ENCODE measurements around the gene GJA10. TPM values are rescaled to one million over a fixed set of nuclear protein-coding genes. Genes with fewer than 3 reads are reported as not detected.

Gene GJA10
- total and polyA plus RNA-seq, 2 experiments from 2014 or later, result not detected

DNA sequence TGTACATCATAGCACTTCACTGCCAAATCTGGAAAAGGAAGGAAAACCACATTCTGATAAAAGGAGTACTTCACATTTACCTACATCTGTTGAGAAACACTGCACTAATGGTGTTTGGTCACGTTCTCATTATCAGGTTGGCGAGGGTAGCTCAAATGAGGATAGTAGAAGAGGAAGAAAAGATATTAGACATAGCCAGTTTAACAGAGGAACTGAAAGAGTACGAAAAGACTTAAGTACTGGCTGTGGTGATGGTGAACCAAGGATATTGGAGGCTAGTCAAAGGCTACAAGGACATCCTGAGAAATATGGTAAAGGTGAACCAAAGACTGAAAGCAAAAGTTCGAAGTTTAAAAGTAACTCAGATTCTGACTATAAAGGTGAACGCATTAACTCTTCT lies 32.0 kb upstream of the GJA10 start:
- H3K9ac ChIP-seq, result no peak overlapping the region
- H3K9me2 ChIP-seq (ENCODE audit: insufficient read depth), result 0 out of 2 replicates have a peak, but pooled peaks cover 4% of the 10 kb centered on the region
- H3K4me1 ChIP-seq (ENCODE audit: insufficient read depth), result no peaks in the 10 kb centered on the region
- TF ChIP-seq EZH2 (IDR thresholded peaks at IDR 0.05; ENCODE audit: insufficient read depth, poor library complexity, severe bottlenecking) (no peak), EZH2phosphoT487 (IDR thresholded peaks at IDR 0.05; ENCODE audit: insufficient read depth, low read depth) (no peak)
- H2AFZ ChIP-seq, result no peak overlapping the region
- peaks cover 51% of the 10 kb centered on the region for H3K36me3 ChIP-seq (ENCODE audit: low read depth)
- H3F3A ChIP-seq (ENCODE audit: insufficient read depth), result no peaks in the 10 kb centered on the region
- in situ Hi-C loops (cut with MboI), result no loop called here
- H3K9me3 ChIP-seq (ENCODE audit: low read depth), result no peaks in the 10 kb centered on the region
- no peak overlapping the region for H3K4me3 ChIP-seq
- no peaks in the 10 kb centered on the region for H3K27me3 ChIP-seq (replicated peaks; ENCODE audit: insufficient read depth)
- WGBS, 2 experiments (ENCODE audit: low coverage in 1 of 2, low lambda C conversion rate in 2 of 2, missing lambda C conversion rate in 2 of 2), result 99 to 100% methylated on average over 5 of the region's 5 CpGs
- no peak for DNase-seq
- no peaks in the 10 kb centered on the region for H3K79me2 ChIP-seq (ENCODE audit: insufficient read depth)
- no peak overlapping the region for H3K4me2 ChIP-seq (ENCODE audit: unreplicated experiment)
- no peaks in the 10 kb centered on the region for H4K20me1 ChIP-seq (ENCODE audit: insufficient read depth)
- no peak overlapping the region for H3K27ac ChIP-seq

DNA sequence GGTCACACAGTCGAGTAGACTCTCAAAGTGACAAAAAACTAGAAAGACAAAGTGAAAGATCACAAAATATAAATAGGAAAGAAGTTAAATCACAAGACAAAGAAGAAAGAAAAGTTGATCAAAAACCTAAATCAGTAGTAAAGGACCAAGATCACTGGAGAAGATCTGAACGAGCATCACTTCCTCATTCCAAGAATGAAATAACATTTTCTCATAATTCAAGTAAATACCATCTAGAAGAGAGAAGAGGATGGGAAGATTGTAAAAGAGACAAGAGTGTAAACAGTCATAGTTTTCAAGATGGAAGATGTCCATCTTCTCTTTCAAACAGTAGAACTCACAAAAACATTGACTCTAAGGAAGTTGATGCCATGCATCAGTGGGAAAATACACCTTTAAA lies 31.6 kb upstream of the GJA10 start:
- Histone ChIP-seq H3K9me3 (ENCODE audit: low read depth) (no peaks in the 10 kb centered on the region), H4K20me1 (ENCODE audit: insufficient read depth) (no peaks in the 10 kb centered on the region), H3K9ac (no peak overlapping the region), H3K4me3 (no peak overlapping the region), H3K4me2 (ENCODE audit: unreplicated experiment) (no peak overlapping the region), H2AFZ (no peak overlapping the region), H3K79me2 (ENCODE audit: insufficient read depth) (no peaks in the 10 kb centered on the region), H3K4me1 (ENCODE audit: insufficient read depth) (no peaks in the 10 kb centered on the region), H3K27me3 (replicated peaks; ENCODE audit: insufficient read depth) (no peaks in the 10 kb centered on the region), H3K36me3 (ENCODE audit: low read depth) (peaks cover 51% of the 10 kb centered on the region), H3K27ac (no peak overlapping the region), H3F3A (ENCODE audit: insufficient read depth) (no peaks in the 10 kb centered on the region), H3K9me2 (ENCODE audit: insufficient read depth) (0 out of 2 replicates have a peak, but pooled peaks cover 4% of the 10 kb centered on the region)
- no peak for DNase-seq
- in situ Hi-C loops (cut with MboI), result no loop called here
- 97 to 98% methylated on average over 2 of the region's 2 CpGs for WGBS, 2 experiments (ENCODE audit: low coverage in 1 of 2, low lambda C conversion rate in 2 of 2, missing lambda C conversion rate in 2 of 2)
- no peak for TF ChIP-seq EZH2phosphoT487 (IDR thresholded peaks at IDR 0.05; ENCODE audit: insufficient read depth, low read depth)
- TF ChIP-seq EZH2 (IDR thresholded peaks at IDR 0.05; ENCODE audit: insufficient read depth, poor library complexity, severe bottlenecking), result no peak

DNA sequence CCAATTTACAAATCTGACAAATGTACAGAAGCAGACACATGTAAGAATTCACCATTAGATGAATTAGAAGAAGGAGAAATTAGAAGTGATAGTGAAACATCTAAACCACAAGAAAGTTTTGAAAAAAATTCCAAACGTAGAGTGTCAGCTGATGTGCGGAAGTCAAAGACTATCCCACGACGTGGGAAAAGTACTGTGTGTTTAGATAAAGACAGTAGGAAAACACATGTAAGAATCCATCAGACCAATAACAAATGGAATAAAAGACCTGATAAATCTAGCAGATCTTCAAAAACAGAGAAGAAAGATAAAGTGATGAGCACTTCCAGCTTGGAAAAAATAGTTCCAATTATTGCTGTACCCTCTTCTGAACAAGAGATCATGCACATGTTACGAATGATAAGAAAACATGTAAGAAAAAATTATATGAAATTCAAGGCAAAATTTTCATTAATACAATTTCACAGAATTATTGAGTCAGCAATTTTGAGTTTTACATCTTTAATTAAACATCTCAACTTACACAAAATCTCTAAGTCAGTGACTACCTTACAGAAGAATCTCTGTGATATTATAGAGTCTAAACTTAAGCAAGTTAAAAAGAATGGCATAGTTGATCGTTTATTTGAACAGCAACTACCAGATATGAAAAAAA lies 28.1 kb upstream of the GJA10 start:
- in situ Hi-C loops (cut with MboI), result no loop called here
- Histone ChIP-seq H2AFZ (no peak overlapping the region), H3K4me1 (ENCODE audit: insufficient read depth) (no peaks in the 10 kb centered on the region), H3K27ac (no peak overlapping the region), H3K27me3 (replicated peaks; ENCODE audit: insufficient read depth) (no peaks in the 10 kb centered on the region), H3K9ac (no peak overlapping the region), H3F3A (ENCODE audit: insufficient read depth) (no peaks in the 10 kb centered on the region), H3K9me2 (ENCODE audit: insufficient read depth) (0 out of 2 replicates have a peak, but pooled peaks cover 4% of the 10 kb centered on the region), H3K79me2 (ENCODE audit: insufficient read depth) (no peaks in the 10 kb centered on the region), H3K9me3 (ENCODE audit: low read depth) (no peaks in the 10 kb centered on the region), H3K4me2 (ENCODE audit: unreplicated experiment) (no peak overlapping the region), H3K36me3 (ENCODE audit: low read depth) (peaks cover 39% of the 10 kb centered on the region), H3K4me3 (no peak overlapping the region), H4K20me1 (ENCODE audit: insufficient read depth) (no peaks in the 10 kb centered on the region)
- 97 to 100% methylated on average over 6 of the region's 6 CpGs for WGBS, 2 experiments (ENCODE audit: low coverage in 1 of 2, low lambda C conversion rate in 2 of 2, missing lambda C conversion rate in 2 of 2)
- no peak for DNase-seq
- TF ChIP-seq EZH2 (IDR thresholded peaks at IDR 0.05; ENCODE audit: insufficient read depth, poor library complexity, severe bottlenecking) (no peak), EZH2phosphoT487 (IDR thresholded peaks at IDR 0.05; ENCODE audit: insufficient read depth, low read depth) (no peak)

DNA sequence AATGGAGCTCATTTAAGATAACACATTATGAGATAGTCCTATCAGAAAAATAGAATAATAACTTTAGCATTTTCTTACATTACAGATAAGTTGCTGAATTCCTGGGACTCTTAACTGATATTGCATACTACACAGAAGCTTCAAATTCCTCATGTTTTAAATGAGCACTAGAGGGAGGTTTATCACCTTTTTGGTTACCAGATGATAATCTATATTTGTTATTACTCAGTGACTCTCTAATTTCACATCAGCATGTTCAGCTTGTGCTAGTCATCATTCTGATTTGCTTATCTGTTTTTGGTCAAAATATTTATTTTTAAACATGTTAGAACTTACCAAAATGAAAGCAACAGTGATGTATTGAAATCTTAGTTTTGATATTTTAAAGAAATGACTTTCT lies 20.5 kb upstream of the GJA10 start:
- H3F3A ChIP-seq (ENCODE audit: insufficient read depth), result 0 out of 2 replicates have a peak, but pooled peaks cover 3% of the 10 kb centered on the region
- H3K9me2 ChIP-seq (ENCODE audit: insufficient read depth), result no peaks in the 10 kb centered on the region
- peaks cover 3% of the 10 kb centered on the region; the same call in 1 of the 2 replicates for H3K36me3 ChIP-seq (ENCODE audit: low read depth)
- in situ Hi-C loops (cut with MboI), result no loop called here
- no peaks in the 10 kb centered on the region for H3K9me3 ChIP-seq (ENCODE audit: low read depth)
- TF ChIP-seq EZH2phosphoT487 (IDR thresholded peaks at IDR 0.05; ENCODE audit: insufficient read depth, low read depth) (no peak), EZH2 (IDR thresholded peaks at IDR 0.05; ENCODE audit: insufficient read depth, poor library complexity, severe bottlenecking) (no peak)
- H3K27me3 ChIP-seq (replicated peaks; ENCODE audit: insufficient read depth), result no peaks in the 10 kb centered on the region
- DNase-seq, result no peak
- no peaks in the 10 kb centered on the region for H4K20me1 ChIP-seq (ENCODE audit: insufficient read depth)
- no peak overlapping the region for H3K4me2 ChIP-seq (ENCODE audit: unreplicated experiment)
- no peaks in the 10 kb centered on the region for H3K4me1 ChIP-seq (ENCODE audit: insufficient read depth)
- no peaks in the 10 kb centered on the region for H3K79me2 ChIP-seq (ENCODE audit: insufficient read depth)
- no peak overlapping the region for H3K27ac ChIP-seq
- H3K4me3 ChIP-seq, result no peak overlapping the region
- no peak overlapping the region for H3K9ac ChIP-seq
- no peak overlapping the region for H2AFZ ChIP-seq

All from GM23248 (cell line).